RCC 7860 (cell line): Measurements from ENCODE around the gene PTPRN2.
"Not testable (repeated sequence)": the region's sequence is repeated elsewhere in the genome, so short reads cannot be mapped to it uniquely, and the experiment has no call there.

Source experiments
- DNase-seq: peaks from one replicate; pipeline ENCODE4 v3.0.0-alpha.2; 2015; ENCODE audit warnings: low spot score
- FAIRE-seq: peaks from 2 replicates; lab custom pipeline; 2012; peaks lifted over from hg19 to GRCh38; lab: Jason Lieb, UNC

PTPRN2 gene

GRCh38 chr7:158175779-158176178 lies 411.8 kb downstream of the PTPRN2 start:
- no peak for FAIRE-seq
- no peak for DNase-seq

GRCh38 chr7:158174947-158175346 lies 412.7 kb downstream of the PTPRN2 start:
- FAIRE-seq (no peak), DNase-seq (no peak)

GRCh38 chr7:158167373-158167772 lies 420.2 kb downstream of the PTPRN2 start:
- DNase-seq (no peak), FAIRE-seq (no peak)

GRCh38 chr7:158166386-158167340 lies 421.0 kb downstream of the PTPRN2 start:
- FAIRE-seq: no peak
- no peak for DNase-seq

GRCh38 chr7:158165711-158166110 lies 421.9 kb downstream of the PTPRN2 start:
- no peak for FAIRE-seq
- no peak for DNase-seq

- no peak for FAIRE-seq
- no peak for DNase-seq
These were observed 423.2 kb downstream of the PTPRN2 start for GRCh38 chr7:158164101-158165095.

GRCh38 chr7:158161194-158161593 lies 426.4 kb downstream of the PTPRN2 start:
- FAIRE-seq: no peak
- DNase-seq: no peak

GRCh38 chr7:158160199-158160598 lies 427.4 kb downstream of the PTPRN2 start:
- FAIRE-seq (no peak), DNase-seq (no peak)

- DNase-seq (no peak), FAIRE-seq (no peak)
These were observed 430.2 kb downstream of the PTPRN2 start for GRCh38 chr7:158157460-158157859.

- DNase-seq, FAIRE-seq: not testable (repeated sequence)
These were observed 436.4 kb downstream of the PTPRN2 start for GRCh38 chr7:158151273-158151672.

GRCh38 chr7:158150234-158150633 lies 437.4 kb downstream of the PTPRN2 start:
- no peak for DNase-seq
- FAIRE-seq: no peak

- FAIRE-seq: not testable (repeated sequence)
These were observed 440.2 kb downstream of the PTPRN2 start for GRCh38 chr7:158147431-158147830.

GRCh38 chr7:158145370-158145769 lies 442.3 kb downstream of the PTPRN2 start:
- no peak for DNase-seq
- FAIRE-seq: no peak

More at GRCh38 chr7:158147431-158147830, 440.2 kb downstream of the PTPRN2 start:
- DNase-seq: not testable (repeated sequence)

GRCh38 chr7:158143196-158144120 lies 444.2 kb downstream of the PTPRN2 start:
- no peak for DNase-seq

GRCh38 chr7:158142657-158143056 lies 445.0 kb downstream of the PTPRN2 start:
- no peak for DNase-seq
- FAIRE-seq: no peak

More at GRCh38 chr7:158143196-158144120, 444.2 kb downstream of the PTPRN2 start:
- FAIRE-seq: no peak

GRCh38 chr7:158141806-158142518 lies 445.7 kb downstream of the PTPRN2 start:
- DNase-seq (no peak), FAIRE-seq (no peak)

GRCh38 chr7:158141221-158141582 lies 446.4 kb downstream of the PTPRN2 start:
- no peak for FAIRE-seq
- no peak for DNase-seq

GRCh38 chr7:158140538-158141220 lies 446.9 kb downstream of the PTPRN2 start:
- FAIRE-seq (no peak), DNase-seq (no peak)

GRCh38 chr7:158139499-158139898 lies 448.1 kb downstream of the PTPRN2 start:
- FAIRE-seq: no peak
- no peak for DNase-seq
